Embryonic facial prominence (tissue), 1 donor: ENCODE results near the gene GATA5.

Experiments used
- DNase-seq: peaks from one replicate; pipeline ENCODE4 v3.0.0-alpha.2; 2016; ENCODE audit errors: extremely low spot score

Gene GATA5

DNA sequence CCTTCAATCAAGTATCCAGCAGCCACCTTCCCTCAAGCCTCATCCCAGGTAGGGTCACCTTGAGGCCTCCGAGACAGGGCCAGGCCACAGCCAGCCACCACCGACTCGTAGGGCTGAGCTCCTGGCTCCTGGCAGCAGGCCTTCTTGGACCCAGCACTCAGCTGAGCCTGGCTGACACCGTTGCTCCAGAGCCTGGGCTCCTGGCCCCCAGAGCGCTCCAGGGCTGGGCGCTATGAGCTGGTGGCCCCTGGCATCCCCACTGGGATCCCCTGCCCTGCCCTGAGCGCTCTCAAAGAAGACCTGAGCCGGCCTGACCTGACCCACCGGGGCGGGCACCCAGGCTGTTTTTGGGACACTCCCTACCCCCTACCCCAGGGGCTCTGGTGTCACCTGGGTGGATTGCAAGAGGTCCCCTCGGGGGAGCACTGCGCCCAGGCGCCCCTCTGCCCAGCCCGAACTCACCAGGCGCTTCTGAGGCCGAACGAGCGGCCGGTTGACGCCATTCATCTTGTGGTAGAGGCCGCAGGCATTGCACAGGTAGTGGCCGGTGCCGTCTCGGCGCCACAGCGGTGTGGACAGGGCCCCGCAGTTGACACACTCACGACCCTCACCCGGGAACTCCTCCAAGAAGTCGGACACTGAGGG is 2.7 kb downstream of the GATA5 start:
- DNase-seq = no peak

DNA sequence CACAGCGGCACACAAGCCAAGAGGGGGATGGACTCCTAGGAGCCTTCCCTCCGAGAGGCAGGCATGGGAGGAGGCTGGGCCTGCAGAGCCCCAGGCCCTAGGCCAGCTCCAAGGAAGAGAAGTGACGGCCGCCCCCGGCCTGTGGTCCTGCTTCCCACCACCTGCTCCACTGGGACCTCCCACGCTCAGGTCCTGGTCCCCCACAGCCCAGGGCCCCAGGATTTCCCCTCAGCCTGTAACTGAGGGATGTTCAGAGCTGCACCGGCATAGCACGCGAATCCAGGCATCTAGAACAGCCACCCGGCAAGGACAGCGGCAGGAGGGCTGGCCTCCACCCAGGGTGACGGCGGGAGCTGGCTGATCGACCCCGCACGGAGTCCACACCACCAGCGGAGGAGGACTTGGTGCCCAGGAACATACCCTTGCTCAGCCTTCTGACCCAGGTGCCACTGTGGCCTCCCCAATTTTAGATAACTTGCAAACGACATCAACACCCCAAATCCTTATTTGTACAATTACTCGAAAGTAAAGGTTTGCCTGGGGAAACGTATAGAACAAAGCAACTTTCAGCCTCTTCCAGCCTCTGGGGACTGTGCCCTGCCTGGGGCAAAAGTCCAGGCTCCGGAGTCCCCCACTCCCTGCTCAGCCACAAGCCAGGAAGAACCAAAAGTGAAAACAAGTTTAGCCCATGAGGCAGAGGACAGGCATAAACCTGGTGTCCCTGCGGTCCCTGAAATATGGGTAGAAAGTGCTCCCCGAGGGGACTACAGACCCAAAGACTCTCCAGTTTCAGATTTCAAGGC is 3.5 kb downstream of the GATA5 start:
- DNase-seq = no peak

DNA sequence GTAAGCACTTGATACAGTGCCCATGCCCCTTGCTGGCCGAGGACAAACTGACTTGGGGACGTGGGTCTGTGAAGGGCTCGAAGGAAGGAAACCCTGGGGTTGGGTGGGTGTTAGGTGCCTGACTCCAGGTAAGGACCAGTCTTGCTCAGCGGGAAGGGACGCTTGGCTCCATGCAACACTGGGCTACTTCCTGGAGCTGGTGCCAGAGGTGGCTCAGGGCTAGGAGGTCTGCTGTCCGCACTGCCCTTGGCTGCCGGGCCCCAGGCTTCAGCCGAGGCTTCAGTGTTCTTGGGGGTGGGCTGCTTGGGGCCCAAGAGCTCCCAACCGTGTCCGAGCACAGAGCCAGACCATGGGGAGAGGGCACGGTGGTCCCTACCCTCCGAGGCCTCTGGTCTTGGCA is 5.3 kb downstream of the GATA5 start:
- no peak for DNase-seq

DNA sequence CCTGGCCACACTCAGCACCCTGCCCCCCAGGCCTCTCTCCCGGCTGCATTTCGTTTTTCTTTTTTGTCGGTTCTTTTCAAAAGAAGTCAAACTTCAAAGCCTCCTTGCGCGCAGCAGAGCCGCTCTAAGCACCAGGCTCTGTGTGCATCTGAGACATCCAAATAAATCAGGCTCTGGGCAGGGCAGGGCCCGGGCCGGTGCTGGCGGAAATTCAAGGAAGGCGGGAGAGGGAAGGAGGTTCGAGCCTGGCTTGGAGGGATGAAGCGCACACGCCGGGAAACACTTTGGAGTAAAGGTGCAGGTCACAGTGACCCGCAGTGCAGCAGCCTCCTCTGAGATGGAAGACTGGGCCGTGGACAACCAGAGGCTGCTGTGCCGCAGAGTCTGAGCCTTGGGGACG is 5.8 kb downstream of the GATA5 start:
- DNase-seq = no peak

DNA sequence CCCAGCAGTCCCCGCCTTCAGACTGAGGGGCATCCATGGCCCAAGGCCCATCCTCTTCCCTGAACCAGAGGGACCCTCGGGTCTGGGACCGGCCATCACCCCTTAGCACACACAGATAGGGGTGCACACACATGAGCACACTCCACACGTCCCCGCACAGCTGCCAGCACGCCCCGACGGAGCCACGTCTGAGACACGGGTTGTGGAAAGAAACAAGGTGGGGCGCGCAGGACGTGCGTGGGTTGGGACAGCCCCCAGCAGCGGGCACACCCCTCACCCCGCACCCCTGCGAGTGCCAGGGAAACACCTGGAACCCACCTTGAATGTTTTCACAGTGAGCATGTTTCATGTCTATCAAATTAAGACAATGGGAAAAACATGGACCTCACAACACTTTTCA is 6.4 kb downstream of the GATA5 start:
- no peak for DNase-seq

DNA sequence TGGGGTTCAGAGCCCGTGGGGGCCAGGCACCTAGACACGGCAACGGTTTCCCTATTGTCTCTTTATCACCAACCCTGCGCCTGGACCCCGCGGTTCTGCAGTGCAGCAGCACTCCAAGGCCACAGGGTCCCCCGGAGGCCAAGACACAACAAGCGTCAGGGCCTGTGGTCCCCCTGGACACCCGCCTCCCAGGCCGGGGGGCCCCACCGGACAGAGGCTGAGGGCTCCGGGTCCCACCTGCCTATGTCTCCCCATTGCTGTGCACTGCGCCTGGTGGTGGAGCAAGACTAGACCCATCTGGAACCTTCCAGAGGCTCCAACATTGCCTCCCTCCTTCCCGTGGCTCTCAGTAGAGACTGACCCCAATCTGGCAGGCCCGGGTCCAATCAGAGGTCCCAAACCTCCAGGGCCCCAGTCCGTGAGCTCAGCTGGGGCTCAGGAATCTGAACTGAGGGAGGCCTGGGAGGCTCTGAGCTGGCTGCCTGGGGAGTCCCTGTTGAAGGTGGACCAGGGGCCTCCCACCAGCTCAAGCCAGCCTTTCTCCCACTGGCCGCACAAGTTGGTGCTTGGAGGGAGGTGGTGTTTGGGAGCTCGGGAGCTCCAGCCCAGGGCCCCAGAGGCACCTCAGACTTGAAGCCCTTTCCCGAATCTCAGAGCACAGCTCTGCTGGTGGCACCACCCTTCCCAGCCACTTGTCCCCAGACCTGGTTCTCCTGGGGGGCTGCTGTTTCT is 8.8 kb downstream of the GATA5 start:
- no peak for DNase-seq

GRCh38 chr20:62466072-62466760 is 9.6 kb downstream of the GATA5 start:
- no peak for DNase-seq

DNA sequence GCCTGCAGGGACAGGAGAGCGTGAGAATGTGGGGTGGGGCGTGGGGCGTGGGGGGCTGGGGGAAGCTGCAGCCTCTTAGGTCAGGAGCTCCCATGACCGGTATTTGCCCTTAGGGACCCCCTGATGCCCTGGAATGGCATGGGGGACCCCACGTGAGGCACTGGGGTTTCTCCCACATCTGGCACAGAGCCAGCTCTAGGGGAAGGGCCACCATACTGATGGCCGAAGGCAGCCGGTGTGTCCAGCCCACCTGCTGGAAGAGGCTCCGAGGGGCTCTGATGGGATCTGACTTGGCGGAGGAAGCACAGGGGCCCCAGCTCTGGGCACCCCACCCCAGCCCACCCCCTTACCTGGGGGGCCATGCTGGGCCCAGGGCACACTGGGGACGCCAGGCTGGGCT is 10.8 kb downstream of the GATA5 start:
- no peak for DNase-seq

DNA sequence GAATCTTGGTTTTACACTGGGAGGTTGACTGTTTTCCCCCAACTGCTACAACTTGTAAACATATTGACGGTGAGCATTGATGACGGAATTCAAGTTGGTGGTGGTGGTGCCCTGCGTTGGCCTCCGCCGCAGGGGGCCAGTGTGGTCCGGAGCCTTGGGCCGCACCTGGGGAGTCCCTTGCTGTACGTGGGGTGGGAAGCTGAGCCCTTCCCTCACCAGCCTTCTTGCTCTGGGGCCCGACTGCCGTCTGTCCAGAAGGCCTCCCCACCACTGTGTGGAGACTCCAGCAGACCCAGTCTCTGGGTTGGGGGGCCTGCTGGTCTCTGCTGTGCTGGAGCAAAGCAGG is 11.4 kb downstream of the GATA5 start:
- DNase-seq = no peak

GRCh38 chr20:62463651-62464424 is 12.0 kb downstream of the GATA5 start:
- DNase-seq = no peak

GRCh38 chr20:62462976-62463592 is 12.7 kb downstream of the GATA5 start:
- no peak for DNase-seq

DNA sequence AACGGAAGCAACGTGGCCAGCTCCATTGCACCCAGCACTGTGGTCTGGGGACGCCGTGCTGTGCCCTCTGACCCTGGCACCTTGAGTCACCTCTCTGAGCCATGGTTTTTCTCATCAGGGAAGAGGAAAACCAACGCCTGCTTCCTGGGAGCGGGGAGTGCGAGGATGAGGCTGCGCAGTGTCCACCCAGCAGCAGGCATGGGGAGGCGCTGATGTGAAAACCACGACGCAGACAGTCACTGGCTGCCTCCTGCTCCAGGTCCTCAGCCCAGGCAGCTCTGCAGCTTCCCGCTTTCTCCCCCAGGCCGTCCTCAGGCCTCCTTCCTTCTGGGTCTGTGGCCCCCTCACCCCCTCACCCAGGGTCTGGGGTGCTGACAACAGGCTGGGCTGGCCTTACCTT is 14.0 kb downstream of the GATA5 start:
- DNase-seq = no peak

GRCh38 chr20:62461157-62461556 is 14.6 kb downstream of the GATA5 start:
- DNase-seq = no peak

DNA sequence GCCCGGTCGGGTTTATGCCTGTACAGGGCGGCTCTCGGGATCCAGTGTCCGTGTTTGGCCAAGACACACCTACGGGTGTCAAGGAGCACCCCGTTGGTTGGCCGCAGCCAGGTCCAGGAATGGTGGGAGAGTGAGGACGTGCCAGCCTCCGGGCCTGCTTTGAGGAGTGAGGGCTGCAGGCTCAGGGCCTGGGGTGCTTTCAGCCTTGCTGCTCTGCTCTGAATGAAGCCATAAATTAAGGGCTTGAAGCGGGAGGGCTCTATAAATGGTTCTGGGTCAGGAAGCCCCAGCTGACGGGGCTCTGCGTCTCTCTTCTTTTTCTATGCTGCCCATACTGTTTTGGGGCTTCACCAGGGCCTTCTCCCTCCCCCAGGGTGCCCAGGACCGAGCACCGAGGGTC is 15.1 kb downstream of the GATA5 start:
- no peak for DNase-seq

- DNase-seq = no peak
These were observed 16.3 kb downstream of the GATA5 start for GRCh38 chr20:62459488-62459887.

GRCh38 chr20:62458275-62459251 is 17.2 kb downstream of the GATA5 start:
- DNase-seq = no peak

DNA sequence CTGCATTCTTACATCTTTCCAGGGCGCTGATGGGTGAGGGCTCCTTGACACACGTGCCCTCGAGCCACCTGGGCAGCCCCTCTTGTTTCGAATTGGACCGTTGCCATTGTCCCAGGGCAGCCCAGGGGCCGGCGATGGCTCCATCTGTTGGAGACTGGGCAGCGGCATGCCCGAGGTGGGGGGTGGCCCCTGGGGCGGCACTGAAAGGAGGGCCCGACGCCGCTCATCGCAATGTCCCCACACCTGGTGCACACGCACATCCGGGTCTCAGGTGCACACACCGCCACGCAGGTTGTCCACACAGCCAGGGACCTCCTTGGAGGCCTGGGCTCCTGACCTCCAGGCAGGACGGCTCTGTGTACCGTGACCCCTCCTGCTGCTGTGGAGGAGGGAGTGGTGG is 18.0 kb downstream of the GATA5 start:
- no peak for DNase-seq

DNA sequence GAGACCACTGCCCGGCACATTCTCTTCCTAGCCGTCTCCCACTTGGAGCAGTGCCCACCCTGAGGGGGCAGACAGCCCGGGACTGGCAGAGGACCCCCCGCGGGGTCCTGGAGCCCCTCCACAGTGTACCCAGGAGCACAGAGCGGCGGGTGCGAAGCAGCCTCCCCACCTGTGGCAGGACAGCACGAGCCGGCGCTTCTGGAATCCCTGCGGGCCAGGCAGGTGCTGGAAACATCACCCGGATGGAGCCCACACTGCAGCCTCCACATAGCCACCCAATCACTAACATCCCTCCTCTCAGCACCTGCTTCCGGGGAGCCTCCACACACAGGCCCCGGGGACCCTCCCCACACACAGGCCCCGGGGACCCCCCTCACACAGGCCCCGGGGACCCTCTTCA is 18.7 kb downstream of the GATA5 start:
- DNase-seq = no peak

DNA sequence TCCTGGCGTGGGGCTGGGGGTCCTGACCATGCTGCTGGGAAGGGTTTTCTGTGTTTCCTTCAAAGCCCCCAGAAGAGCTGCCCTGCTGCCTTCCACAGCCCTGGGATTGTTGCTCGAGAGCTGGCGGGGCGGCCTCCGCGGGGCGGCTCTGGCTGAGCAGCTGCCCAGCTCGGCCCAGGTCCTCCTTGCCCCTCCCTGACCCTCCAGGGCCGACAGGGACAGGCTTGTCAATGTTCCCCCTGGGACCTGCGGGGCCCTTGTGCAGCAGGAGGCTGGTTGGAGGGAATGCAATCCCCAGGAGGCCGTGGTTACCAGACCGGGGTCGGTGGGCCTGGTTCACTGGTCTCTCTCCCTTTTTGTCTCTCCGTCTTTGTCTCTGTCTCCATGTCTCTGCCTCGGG is 19.9 kb downstream of the GATA5 start:
- DNase-seq = no peak
